GM12865 (cell line): Measurements from ENCODE around the gene PAX7.

Source experiments
- DNase-seq: peaks from one replicate; pipeline ENCODE4 v3.0.0; 2010; ENCODE audit warnings: low read depth
- H3K4me3 ChIP-seq: 2 replicates; pipeline ENCODE4 v1.5.1; 2011; ENCODE audit warnings: mild to moderate bottlenecking, low read depth, low read length, control low read depth
- TF ChIP-seq, protein P1 (sequence below): IDR thresholded peaks from 2 replicates; pipeline ENCODE4 v1.5.1; 2011; ENCODE audit warnings: low read length, control low read depth, low read depth, inconsistent platforms; ENCODE audit not compliant: insufficient read depth; ENCODE audit errors: missing control alignments

PAX7 gene

DNA sequence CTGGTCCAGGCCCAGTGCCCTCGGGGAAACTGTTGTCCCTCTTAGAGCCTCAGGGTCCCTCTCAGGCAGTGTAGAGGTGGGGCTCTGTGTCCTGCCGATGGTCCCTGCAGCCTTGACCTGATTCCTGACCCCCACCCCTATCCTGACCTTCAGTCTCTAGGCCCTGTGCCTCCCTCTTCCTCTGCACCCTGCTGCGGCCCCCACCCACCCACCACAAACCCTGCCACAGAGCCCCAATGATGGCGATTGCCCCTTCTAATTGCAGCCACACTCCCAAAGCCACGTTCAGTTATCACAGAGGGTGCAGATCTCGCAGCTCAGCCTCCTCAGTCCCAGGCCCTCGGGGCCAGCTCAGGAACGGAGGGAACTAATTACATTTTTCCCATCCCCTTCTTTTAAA is 99.7 kb downstream of the PAX7 start:
- no peak overlapping the region for H3K4me3 ChIP-seq
- TF ChIP-seq, protein P1, sequence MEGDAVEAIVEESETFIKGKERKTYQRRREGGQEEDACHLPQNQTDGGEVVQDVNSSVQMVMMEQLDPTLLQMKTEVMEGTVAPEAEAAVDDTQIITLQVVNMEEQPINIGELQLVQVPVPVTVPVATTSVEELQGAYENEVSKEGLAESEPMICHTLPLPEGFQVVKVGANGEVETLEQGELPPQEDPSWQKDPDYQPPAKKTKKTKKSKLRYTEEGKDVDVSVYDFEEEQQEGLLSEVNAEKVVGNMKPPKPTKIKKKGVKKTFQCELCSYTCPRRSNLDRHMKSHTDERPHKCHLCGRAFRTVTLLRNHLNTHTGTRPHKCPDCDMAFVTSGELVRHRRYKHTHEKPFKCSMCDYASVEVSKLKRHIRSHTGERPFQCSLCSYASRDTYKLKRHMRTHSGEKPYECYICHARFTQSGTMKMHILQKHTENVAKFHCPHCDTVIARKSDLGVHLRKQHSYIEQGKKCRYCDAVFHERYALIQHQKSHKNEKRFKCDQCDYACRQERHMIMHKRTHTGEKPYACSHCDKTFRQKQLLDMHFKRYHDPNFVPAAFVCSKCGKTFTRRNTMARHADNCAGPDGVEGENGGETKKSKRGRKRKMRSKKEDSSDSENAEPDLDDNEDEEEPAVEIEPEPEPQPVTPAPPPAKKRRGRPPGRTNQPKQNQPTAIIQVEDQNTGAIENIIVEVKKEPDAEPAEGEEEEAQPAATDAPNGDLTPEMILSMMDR, result no peak
- no peak for DNase-seq

DNA sequence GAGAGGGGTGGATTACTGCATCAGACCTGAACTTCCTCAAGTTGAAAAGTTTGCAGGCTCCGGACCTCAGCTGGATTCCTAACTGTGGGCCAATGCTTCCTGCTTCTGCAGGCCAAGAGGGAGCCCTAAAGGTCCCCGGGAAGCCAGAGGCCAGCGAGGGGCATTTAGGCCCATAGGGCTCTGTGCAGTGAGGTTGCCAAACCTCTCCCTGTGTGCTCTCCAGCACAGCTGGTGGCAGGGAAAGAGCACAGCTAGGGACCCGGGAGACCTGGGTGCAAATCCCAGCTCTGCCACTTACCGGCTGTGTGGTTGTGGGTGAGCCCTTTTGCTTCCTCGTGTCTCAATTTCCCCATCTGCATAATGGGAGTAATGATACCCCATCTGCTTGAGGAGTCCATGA is 100.5 kb downstream of the PAX7 start:
- no peak overlapping the region for H3K4me3 ChIP-seq
- no peak for DNase-seq
- TF ChIP-seq, protein P1, result no peak

DNA sequence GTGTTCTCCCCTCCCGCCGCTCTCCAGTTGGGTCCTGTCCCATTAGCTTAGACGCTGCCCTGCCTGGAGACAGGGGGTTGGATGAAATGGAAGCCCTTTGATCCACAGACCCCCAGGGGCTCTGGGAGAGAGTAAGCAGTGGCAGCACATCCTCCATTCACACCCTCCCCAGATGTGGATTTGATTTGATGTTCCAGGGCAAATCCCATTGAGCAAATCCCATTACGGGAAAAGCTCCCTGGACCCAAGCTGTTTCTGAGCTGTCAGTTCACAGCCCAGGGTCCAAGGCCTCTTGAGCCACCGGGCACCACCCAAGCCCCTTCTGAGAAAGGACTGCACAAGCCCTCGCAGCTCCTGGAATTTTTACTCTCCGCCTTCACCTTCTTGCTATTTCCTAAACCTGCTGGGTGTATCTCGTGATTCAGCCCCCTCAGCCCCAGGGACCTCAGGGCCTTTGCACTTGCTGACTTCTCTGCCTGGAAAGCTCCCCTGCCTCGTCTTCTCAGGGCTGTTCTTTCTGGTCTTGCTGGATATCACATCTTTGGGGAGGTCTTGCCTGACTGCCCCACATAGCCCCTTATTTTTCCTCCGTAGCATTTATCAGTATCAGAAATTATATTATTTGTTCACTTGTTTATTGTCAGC is 101.1 kb downstream of the PAX7 start:
- TF ChIP-seq, protein P1, result no peak
- no peak for DNase-seq
- H3K4me3 ChIP-seq, result no peak overlapping the region

DNA sequence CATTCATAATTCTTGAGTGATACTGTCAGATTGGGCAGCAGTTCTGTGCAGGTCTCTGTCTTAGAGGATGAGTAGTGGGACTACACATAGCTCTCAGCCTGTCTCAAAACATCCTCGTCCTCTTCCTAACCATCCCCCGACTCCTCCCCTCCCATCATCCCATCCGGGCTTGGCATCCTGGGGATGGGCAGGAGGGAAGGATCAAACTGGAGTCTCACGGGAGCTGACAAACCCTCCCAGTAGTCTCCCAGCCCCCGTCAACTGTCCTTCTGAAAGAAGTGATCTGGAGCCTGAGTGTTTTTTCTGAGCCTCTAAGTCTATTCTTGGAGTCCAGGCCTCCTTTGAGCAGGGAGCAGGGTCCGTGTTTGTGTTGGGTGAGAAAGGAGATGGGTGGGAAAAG is 102.0 kb downstream of the PAX7 start:
- no peak for DNase-seq
- TF ChIP-seq, protein P1, result no peak
- H3K4me3 ChIP-seq, result no peak overlapping the region

DNA sequence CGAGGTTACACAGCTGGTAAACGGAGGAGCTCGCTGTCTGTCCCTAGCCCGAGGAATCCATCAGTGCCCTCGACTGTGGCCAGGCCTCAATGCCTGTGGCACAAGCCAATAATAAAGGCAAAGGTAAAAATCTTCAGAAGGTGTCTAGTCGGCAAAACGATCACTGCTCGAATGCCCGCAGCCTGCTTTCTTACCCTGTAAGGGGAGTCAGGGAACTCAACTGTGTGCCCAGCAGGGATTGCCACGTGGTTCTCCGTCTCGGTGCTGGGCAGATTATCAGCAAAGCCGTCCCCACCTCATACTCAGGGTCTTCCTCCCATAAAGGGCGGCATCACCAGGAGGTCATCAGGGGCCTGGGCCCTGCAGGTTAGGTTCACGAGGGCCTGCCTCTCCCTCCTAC is 103.4 kb downstream of the PAX7 start:
- TF ChIP-seq, protein P1, result no peak
- H3K4me3 ChIP-seq, result no peak overlapping the region
- DNase-seq, result no peak

GRCh38 chr1:18734461-18735223 is 104.0 kb downstream of the PAX7 start:
- TF ChIP-seq, protein P1, result no peak
- no peak overlapping the region for H3K4me3 ChIP-seq
- DNase-seq, result no peak
